KOPT-K1 (cell line): ENCODE results near the gene PLA2G2E.
"Not testable (repeated sequence)": the region's sequence is repeated elsewhere in the genome, so short reads cannot be mapped to it uniquely, and the experiment has no call there.

ENCODE experiments used
- H3K27ac ChIP-seq: fragments of 200-600 bp; sonication (generic); 2 replicates; pipeline ENCODE4 v1.5.1; 2016; ENCODE audit warnings: antibody characterized with exemption, mild to moderate bottlenecking, low read depth, low read length; ENCODE audit not compliant: poor library complexity, severe bottlenecking
- H3K36me3 ChIP-seq: fragments of 200-600 bp; sonication (generic); 2 replicates; pipeline ENCODE4 v1.5.1; 2017; ENCODE audit warnings: antibody characterized with exemption, mild to moderate bottlenecking, low read length, moderate library complexity; ENCODE audit not compliant: insufficient read depth
- H3K9me3 ChIP-seq: fragments of 200-600 bp; sonication (generic); 2 replicates; pipeline ENCODE4 v1.5.1; 2017; ENCODE audit warnings: antibody characterized with exemption, low read length, mild to moderate bottlenecking; ENCODE audit not compliant: insufficient read depth, poor library complexity, severe bottlenecking

PLA2G2E gene

GRCh38 chr1:19942088-19942487, 18.7 kb upstream of the PLA2G2E start:
- Histone ChIP-seq H3K36me3 (no peaks in the 10 kb centered on the region), H3K27ac (no peak overlapping the region), H3K9me3 (no peaks in the 10 kb centered on the region)

GRCh38 chr1:19941206-19941568, 17.8 kb upstream of the PLA2G2E start:
- no peaks in the 10 kb centered on the region for H3K36me3 ChIP-seq
- no peak overlapping the region for H3K27ac ChIP-seq
- H3K9me3 ChIP-seq = no peaks in the 10 kb centered on the region

DNA sequence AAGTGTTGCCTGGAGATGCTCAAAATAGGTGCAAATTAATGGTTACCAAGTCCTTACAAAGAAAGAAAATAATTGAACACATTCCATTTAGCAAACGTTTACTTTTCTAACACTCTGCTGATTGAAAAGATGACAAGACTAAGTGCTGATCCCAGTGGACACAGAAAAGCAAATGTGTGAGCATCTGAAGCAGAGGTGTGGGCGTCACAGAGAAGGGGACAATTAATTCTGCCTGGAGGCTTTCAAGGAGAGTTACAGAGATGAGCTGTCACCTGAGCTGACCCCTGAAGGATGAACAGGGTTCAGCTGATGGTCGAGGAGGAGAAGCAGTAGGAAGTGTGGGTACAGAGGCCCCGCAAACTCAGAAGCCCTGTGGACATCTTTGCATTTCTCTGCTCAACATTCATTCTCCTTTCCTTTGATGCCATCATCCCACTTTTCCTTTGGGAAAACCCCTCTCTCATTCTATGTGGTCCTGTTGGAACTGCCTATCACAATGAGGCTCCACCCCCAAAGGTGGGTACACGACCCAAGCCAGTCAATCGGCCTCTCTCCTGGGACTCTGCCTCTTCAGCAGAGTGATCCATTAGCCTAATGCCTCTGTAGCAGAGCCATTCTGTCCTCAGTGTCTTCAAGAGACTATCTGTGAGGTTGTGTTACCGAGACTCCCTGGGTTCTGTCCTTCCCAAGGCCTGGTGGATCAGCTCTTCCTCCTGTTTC, 17.2 kb upstream of the PLA2G2E start:
- H3K27ac ChIP-seq = no peak overlapping the region
- no peaks in the 10 kb centered on the region for H3K9me3 ChIP-seq
- H3K36me3 ChIP-seq = no peaks in the 10 kb centered on the region

DNA sequence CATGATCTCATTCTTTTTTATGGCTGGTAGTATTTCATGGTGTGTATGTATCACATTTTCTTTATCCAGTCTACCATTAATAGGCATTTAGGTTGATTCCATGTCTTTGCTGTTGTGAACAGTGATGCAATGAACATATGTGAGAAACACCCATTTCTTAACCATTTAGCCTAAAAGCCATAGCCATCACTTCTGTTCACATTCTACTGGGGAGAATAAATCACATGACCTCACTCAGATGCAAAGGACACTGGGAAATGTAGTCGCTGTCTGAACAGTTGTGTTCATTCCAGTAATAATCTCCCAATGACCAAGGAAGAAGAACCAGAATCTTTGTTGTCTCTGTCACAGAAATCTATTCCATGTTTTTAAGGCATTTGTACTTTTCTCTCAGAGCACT, 15.1 kb upstream of the PLA2G2E start:
- H3K36me3 ChIP-seq = no peaks in the 10 kb centered on the region
- no peak overlapping the region for H3K27ac ChIP-seq
- peaks cover 2% of the 10 kb centered on the region for H3K9me3 ChIP-seq

GRCh38 chr1:19936061-19936750, 12.8 kb upstream of the PLA2G2E start:
- Histone ChIP-seq H3K9me3 (peaks cover 24% of the 10 kb centered on the region), H3K36me3 (no peaks in the 10 kb centered on the region), H3K27ac (no peak overlapping the region)

GRCh38 chr1:19934336-19934735, 10.9 kb upstream of the PLA2G2E start:
- Histone ChIP-seq H3K27ac (no peak overlapping the region), H3K9me3 (peaks cover 40% of the 10 kb centered on the region), H3K36me3 (no peaks in the 10 kb centered on the region)

GRCh38 chr1:19932866-19933265, 9.4 kb upstream of the PLA2G2E start:
- H3K9me3 ChIP-seq = peaks cover 46% of the 10 kb centered on the region
- no peaks in the 10 kb centered on the region for H3K36me3 ChIP-seq
- no peak overlapping the region for H3K27ac ChIP-seq

- not testable (repeated sequence) for H3K27ac ChIP-seq, H3K36me3 ChIP-seq
- peaks cover 30% of the 10 kb centered on the region for H3K9me3 ChIP-seq
Measured at GRCh38 chr1:19927130-19927421, 3.7 kb upstream of the PLA2G2E start.

DNA sequence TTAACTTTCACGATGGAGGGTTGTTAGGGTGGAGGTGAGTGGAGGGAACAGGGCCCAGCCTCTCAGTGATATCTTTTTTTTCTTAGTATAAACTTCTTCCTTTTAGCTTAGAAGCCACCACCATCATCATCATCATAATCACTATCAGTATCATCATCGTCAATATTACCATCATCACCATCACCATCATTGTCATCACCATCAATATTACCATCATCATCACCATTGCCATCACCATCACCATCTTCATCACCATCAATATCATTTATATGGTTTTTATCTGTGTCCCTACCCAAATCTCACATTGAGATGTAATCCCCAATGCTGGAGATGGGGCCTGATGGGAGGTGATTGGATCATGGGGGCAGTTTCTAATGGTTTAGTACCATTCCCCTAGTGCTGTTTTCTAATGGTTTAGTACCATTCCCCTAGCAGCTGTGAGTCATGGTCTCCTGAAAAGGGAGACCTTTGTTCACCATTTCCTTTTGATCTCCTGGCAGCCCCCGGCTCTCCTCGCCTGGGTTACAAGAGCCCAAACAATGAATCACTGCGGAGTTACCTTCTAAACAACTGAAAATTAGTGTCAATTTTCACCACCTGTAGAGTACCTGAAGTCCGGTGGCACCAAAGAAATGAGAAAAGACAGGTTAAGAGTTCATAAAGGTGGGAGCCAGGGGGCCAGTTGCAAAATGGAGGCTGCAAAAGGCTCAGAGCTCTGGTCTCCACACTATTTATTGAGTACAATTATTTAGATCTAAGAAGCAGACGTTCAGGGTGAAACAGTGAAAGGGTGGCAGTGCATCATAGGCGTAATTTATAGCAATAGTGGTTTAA, 3.1 kb upstream of the PLA2G2E start:
- Histone ChIP-seq H3K27ac (no peak overlapping the region), H3K9me3 (peaks cover 24% of the 10 kb centered on the region), H3K36me3 (no peaks in the 10 kb centered on the region)

GRCh38 chr1:19925342-19926070, 2.1 kb upstream of the PLA2G2E start:
- Histone ChIP-seq H3K27ac (no peak overlapping the region), H3K36me3 (no peaks in the 10 kb centered on the region), H3K9me3 (peaks cover 14% of the 10 kb centered on the region)

DNA sequence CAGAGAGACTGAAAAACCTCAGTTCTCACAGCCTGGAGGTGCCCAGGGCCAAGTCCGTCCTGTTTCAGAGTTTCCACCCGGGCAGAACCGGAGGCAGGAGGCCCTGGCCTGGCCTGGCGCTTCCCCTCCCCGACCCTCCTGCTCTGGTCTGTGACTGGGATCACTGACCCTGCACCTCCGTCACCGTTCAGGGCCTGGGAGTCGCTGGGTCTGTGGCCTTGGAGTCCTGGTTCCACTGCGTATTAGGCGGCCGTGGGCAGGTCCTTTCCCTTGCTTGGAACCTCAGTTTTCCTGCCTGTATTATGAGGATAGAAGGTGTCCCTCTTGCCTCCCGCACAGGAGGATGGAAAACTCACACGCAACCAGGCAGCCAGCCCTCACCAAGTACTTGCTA, 533 bp upstream of the PLA2G2E start:
- H3K27ac ChIP-seq = no peak overlapping the region
- no peaks in the 10 kb centered on the region for H3K36me3 ChIP-seq
- H3K9me3 ChIP-seq = peaks cover 2% of the 10 kb centered on the region

DNA sequence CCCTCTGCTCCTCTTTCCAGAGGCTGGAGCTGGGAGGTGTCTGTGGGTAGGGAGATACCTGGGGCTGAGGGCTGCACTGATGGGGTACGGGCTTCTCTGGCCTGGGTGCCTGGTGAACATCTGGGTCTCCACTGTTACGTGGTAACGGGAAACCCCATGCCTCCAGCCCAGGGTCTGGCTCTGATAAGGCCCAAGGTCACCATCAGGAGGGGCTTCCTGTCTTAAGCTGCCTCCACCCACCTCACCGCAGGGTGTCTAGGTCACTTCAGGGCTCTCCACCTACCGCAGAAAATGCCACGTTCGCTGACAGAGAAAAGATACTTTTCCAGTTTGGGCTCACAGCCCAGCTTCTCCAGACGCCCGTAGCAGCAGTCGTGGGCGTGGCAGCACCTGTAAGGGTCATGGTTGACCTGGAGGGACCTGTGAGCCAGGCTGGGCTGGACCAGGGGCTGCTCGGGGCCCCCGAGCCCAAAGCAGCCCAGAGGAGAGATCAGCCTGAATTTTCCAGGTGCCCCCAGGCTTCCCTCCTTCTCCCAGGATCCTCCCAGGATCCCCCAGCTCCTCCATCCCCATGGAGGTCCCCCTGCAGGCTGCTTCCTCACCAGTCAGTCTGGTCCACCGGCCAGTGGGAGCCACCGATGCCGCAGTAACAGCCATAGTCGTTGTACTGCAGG, 1.3 kb downstream of the PLA2G2E start:
- Histone ChIP-seq H3K9me3 (no peaks in the 10 kb centered on the region), H3K27ac (no peak overlapping the region), H3K36me3 (no peaks in the 10 kb centered on the region)

GRCh38 chr1:19921310-19921709, 2.1 kb downstream of the PLA2G2E start:
- no peak overlapping the region for H3K27ac ChIP-seq
- no peaks in the 10 kb centered on the region for H3K9me3 ChIP-seq
- no peaks in the 10 kb centered on the region for H3K36me3 ChIP-seq

GRCh38 chr1:19920132-19920710, 3.2 kb downstream of the PLA2G2E start:
- Histone ChIP-seq H3K9me3 (no peaks in the 10 kb centered on the region), H3K36me3 (peaks cover 7% of the 10 kb centered on the region; the same call in 1 of the 2 replicates), H3K27ac (no peak overlapping the region)
